SK-N-MC (cell line): ENCODE results near the gene CFAP299.
"Not testable (repeated sequence)": the region's sequence is repeated elsewhere in the genome, so short reads cannot be mapped to it uniquely, and the experiment has no call there.

ENCODE experiments used
- EZH2 ChIP-seq: fragments of 200-600 bp; sonication (generic); IDR thresholded peaks from one replicate; pipeline ENCODE4 v1.6.1; 2017; ENCODE audit warnings: antibody characterized with exemption
- POLR2AphosphoS5 ChIP-seq: IDR thresholded peaks from 2 replicates; pipeline ENCODE4 v1.6.1; 2012; ENCODE audit warnings: mild to moderate bottlenecking, low read depth, low read length, borderline replicate concordance

- TF ChIP-seq POLR2AphosphoS5, EZH2: not testable (repeated sequence)
Observed at GRCh38 chr4:80800719-80801118, 465.2 kb downstream of the CFAP299 start.
